HepG2 (cell line): Measurements from ENCODE around the gene GCLC. TPM values are rescaled to one million over a fixed set of nuclear protein-coding genes. Genes with fewer than 3 reads are reported as not detected.

Source experiments
- ATAC-seq: fragments of 200-7000 bp; cut with Tn5 transposase; 3 replicates; pipeline ENCODE4 v1.9.1; 2020; ENCODE audit warnings: mild to moderate bottlenecking, moderate library complexity
- BruUV-seq: library from RNA; stranded (reverse); fragments of 400-500 nt; replicated peaks from 2 replicates; lab custom pipeline; 2021; lab: Mats Ljungman, UMichigan
- CTCF ChIA-PET: fragments of 300-600 bp; formaldehyde crosslinking; extraction: SDS; loops from one replicate; lab custom pipeline; 2021; ENCODE audit warnings: low total read pairs, inconsistent platforms, low intra/inter-chr PET ratio; lab: Yijun Ruan, JAX
- POLR2A ChIA-PET: fragments of 350-600 bp; sonication (Branson Sonifier 250); formaldehyde crosslinking; loops from one replicate; lab custom pipeline; 2020; ENCODE audit warnings: antibody characterized with exemption, inconsistent platforms; lab: Yijun Ruan, JAX
- DNase-seq: peaks from one replicate; pipeline ENCODE4 v3.0.0-alpha.2; 2015; ENCODE audit warnings: low spot score
- FAIRE-seq: peaks from 3 replicates; lab custom pipeline; 2011; peaks lifted over from hg19 to GRCh38; lab: Jason Lieb, UNC
- H2AFZ ChIP-seq: one replicate; pipeline ENCODE4 v1.6.1; 2011; ENCODE audit warnings: low read length, inconsistent platforms
- H3K27ac ChIP-seq: fragments of 300-600 bp; 3 replicates; pipeline ENCODE4 v1.8.0; 2011; ENCODE audit warnings: mixed run types, mild to moderate bottlenecking, mixed read lengths, low read length, inconsistent platforms; ENCODE audit not compliant: insufficient read depth; ENCODE audit errors: extremely low read length
- H3K27me3 ChIP-seq, 2 experiments: fragments of 200-600 bp in 1 of 2; 2 replicates in 1 of 2; 3 replicates in 1 of 2; pipeline versions ENCODE4 v1.6.0 to v1.8.0; 2011; ENCODE audit warnings: low read length in 2 of 2, mild to moderate bottlenecking in 2 of 2, moderate library complexity in 2 of 2, inconsistent platforms in 1 of 2; ENCODE audit not compliant: insufficient read depth in 2 of 2, control insufficient read depth in 1 of 2
- H3K36me3 ChIP-seq, 2 experiments: fragments of 200-600 bp in 1 of 2; replicated peaks in 1 of 2; 2 replicates in 1 of 2; 3 replicates in 1 of 2; pipeline versions ENCODE4 v1.5.1 to v1.8.0; 2011; ENCODE audit warnings: low read length in 2 of 2, inconsistent platforms in 1 of 2; ENCODE audit not compliant: insufficient read depth in 2 of 2, control insufficient read depth in 1 of 2
- H3K4me1 ChIP-seq: 2 replicates; pipeline ENCODE4 v1.5.1; 2012; ENCODE audit warnings: low read length, inconsistent platforms; ENCODE audit not compliant: insufficient read depth
- H3K4me2 ChIP-seq: 2 replicates; pipeline ENCODE4 v1.6.0; 2011; ENCODE audit warnings: low read depth, low read length, inconsistent platforms
- H3K4me3 ChIP-seq, 3 experiments: fragments of 200-600 bp in 1 of 3; sonication (generic), shearing (Covaris generic) in 1 of 3; replicated peaks in 1 of 3; 2 replicates each; pipeline ENCODE4 v1.5.1; 2011 to 2016; ENCODE audit warnings: low read length in 3 of 3, inconsistent platforms in 2 of 3, low read depth in 2 of 3, mild to moderate bottlenecking in 2 of 3, control low read depth in 1 of 3, mixed read lengths in 1 of 3; ENCODE audit not compliant: insufficient read depth in 1 of 3
- H3K79me2 ChIP-seq: one replicate; pipeline ENCODE4 v1.6.1; 2011; ENCODE audit warnings: low read length, inconsistent platforms; ENCODE audit not compliant: insufficient read depth
- H3K9ac ChIP-seq: 2 replicates; pipeline ENCODE4 v1.6.0; 2011; ENCODE audit warnings: mild to moderate bottlenecking, low read depth, low read length, inconsistent platforms; ENCODE audit not compliant: insufficient read depth
- H3K9me3 ChIP-seq: 2 replicates; pipeline ENCODE4 v1.5.1; 2012; ENCODE audit warnings: mild to moderate bottlenecking, low read length
- H4K20me1 ChIP-seq: 2 replicates; pipeline ENCODE4 v1.6.0; 2011; ENCODE audit warnings: inconsistent platforms, mild to moderate bottlenecking, low read length, moderate library complexity; ENCODE audit not compliant: insufficient read depth
- EEA1 ChIP-seq: sonication (generic); formaldehyde crosslinking; IDR thresholded peaks from 2 replicates; pipeline ENCODE4 v1.5.1; 2020; ENCODE audit warnings: mild to moderate bottlenecking, missing genetic modification reagents, borderline replicate concordance
- MED13 ChIP-seq: sonication (generic); formaldehyde crosslinking; IDR thresholded peaks from 2 replicates; pipeline ENCODE4 v1.5.0; 2020; ENCODE audit warnings: missing genetic modification reagents
- ZMYM2 ChIP-seq: sonication (generic); formaldehyde crosslinking; IDR thresholded peaks from 2 replicates; pipeline ENCODE4 v1.8.0; 2022; ENCODE audit warnings: mild to moderate bottlenecking, missing genetic modification reagents
- ZNF44 ChIP-seq: sonication (generic); formaldehyde crosslinking; IDR thresholded peaks from 2 replicates; pipeline ENCODE4 v1.5.1; 2020; ENCODE audit warnings: mild to moderate bottlenecking, missing genetic modification reagents
- ZNF605 ChIP-seq: sonication (generic); formaldehyde crosslinking; IDR thresholded peaks from 2 replicates; pipeline ENCODE4 v1.8.0; 2022; ENCODE audit warnings: mild to moderate bottlenecking, missing genetic modification reagents
- WGBS: methylation state at CpG from one replicate; pipeline ENCODE4 v1.1.6; 2017; ENCODE audit warnings: low lambda C conversion rate; 5-methylcytosine and 5-hydroxymethylcytosine counted together
- in situ Hi-C: cut with HindIII; loops from 2 replicates; pipeline ENCODE4 v1.10.0; 2017; ENCODE audit warnings: low pct_unique_long_range_greater_than_20kb; ENCODE audit not compliant: extremely low pct_ligation_motif_present
- intact Hi-C: fragments of 100-400 bp; cut with micrococcal nuclease; formaldehyde crosslinking; loops from one replicate; pipeline ENCODE4 v1.10.0; 2022; ENCODE audit not compliant: unreplicated experiment
- polyA plus RNA-seq, 8 experiments: library from polyadenylated mRNA; depleted of rRNA in 3 of 8; stranded (reverse) in 7 of 8; unstranded in 1 of 8; fragments of >200 nt; fragmentation: Illumina TruSeq in 4 of 8; extraction: Trizol in 4 of 8; gene quantifications; 2 replicates each; pipeline versions ENCODE4 v1.2.1 to v1.2.3, GENCODE V29; 2011 to 2016; ENCODE audit warnings: low read depth in 4 of 8, missing spikeins in 1 of 8, mixed read lengths in 1 of 8; ENCODE audit not compliant: insufficient read depth in 1 of 8
- total RNA-seq, 5 experiments: library from RNA; depleted of rRNA; stranded (reverse); fragments of >200 nt; fragmentation: Illumina TruSeq; extraction: Trizol; gene quantifications; 2 replicates each; pipeline ENCODE4 v1.2.3, GENCODE V29; 2016; ENCODE audit warnings: low read depth in 1 of 5
- TF ChIP-seq, protein P1 (sequence below): fragments of 450-650 bp; IDR thresholded peaks from 2 replicates; pipeline ENCODE4 v1.6.1; 2017; ENCODE audit warnings: mild to moderate bottlenecking

Gene GCLC
- total and polyA plus RNA-seq, 2 of the 13 experiments (the other 11 are each of a cell fraction or from before 2014, with no cell fraction given), result 35.3 to 84.6 TPM

GRCh38 chr6:53591873-53592272 lies 47.0 kb upstream of the GCLC start:
- in situ Hi-C loops, result no loop called here
- FAIRE-seq, result no peak
- POLR2A ChIA-PET, result no interaction called here

DNA sequence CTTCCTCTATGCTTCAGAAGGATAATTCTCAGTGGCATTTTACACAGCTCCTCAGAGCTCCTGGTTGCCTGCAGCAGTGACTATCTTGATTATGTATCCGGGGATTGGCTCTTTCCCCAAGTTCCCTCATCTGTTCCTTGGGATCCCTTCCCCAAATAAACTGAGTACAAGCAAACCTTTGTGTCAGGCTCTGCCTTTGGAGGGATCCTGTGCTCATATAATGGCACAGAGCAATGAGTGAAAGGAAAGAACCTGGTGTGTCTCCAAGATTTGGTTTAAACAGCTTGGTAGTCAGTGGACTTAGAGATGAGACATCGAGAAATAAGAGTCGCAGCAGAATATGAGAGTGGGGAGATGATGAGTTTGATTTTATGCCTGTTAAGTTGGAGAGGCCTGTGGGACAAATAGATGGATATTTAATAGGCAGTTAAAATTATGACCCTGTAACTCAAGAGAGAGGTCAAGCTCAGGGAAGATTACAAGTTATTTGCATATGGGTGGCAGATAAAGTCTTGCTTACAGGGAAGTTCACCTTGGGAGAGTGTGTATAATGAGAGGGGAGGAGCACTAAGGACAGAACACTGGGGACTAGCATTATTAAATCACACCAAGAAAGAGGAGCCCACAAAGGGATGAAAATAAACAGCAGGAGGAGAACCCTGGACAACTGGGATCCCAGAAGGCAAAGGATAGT lies 44.1 kb upstream of the GCLC start:
- DNase-seq, result no peak
- no peak for TF ChIP-seq ZMYM2 (CRISPR knock-in tag)
- TF ChIP-seq, protein P1, sequence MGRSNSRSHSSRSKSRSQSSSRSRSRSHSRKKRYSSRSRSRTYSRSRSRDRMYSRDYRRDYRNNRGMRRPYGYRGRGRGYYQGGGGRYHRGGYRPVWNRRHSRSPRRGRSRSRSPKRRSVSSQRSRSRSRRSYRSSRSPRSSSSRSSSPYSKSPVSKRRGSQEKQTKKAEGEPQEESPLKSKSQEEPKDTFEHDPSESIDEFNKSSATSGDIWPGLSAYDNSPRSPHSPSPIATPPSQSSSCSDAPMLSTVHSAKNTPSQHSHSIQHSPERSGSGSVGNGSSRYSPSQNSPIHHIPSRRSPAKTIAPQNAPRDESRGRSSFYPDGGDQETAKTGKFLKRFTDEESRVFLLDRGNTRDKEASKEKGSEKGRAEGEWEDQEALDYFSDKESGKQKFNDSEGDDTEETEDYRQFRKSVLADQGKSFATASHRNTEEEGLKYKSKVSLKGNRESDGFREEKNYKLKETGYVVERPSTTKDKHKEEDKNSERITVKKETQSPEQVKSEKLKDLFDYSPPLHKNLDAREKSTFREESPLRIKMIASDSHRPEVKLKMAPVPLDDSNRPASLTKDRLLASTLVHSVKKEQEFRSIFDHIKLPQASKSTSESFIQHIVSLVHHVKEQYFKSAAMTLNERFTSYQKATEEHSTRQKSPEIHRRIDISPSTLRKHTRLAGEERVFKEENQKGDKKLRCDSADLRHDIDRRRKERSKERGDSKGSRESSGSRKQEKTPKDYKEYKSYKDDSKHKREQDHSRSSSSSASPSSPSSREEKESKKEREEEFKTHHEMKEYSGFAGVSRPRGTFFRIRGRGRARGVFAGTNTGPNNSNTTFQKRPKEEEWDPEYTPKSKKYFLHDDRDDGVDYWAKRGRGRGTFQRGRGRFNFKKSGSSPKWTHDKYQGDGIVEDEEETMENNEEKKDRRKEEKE, result no peak
- no peak for TF ChIP-seq ZNF605 (CRISPR knock-in tag)
- TF ChIP-seq ZNF44, result no peak
- TF ChIP-seq, all 625 proteins: peak for 0
- no peak overlapping the region for H3K9ac ChIP-seq
- H3K27ac ChIP-seq, result no peak overlapping the region
- no peaks in the 10 kb centered on the region for H3K9me3 ChIP-seq
- no peak overlapping the region for H3K4me3 ChIP-seq
- intact Hi-C loops (no loop called here), in situ Hi-C loops (no loop called here)
- ChIA-PET CTCF (no interaction called here), POLR2A (no interaction called here)
- no peaks in the 10 kb centered on the region for H3K36me3 ChIP-seq
- H3K4me2 ChIP-seq, result no peak overlapping the region
- no peaks in the 10 kb centered on the region for H3K79me2 ChIP-seq
- H3K27me3 ChIP-seq, result no peaks in the 10 kb centered on the region
- no peaks in the 10 kb centered on the region for H4K20me1 ChIP-seq
- no peak overlapping the region for H2AFZ ChIP-seq
- no peak for FAIRE-seq
- no TSS peak for BruUV-seq
- no peaks in the 10 kb centered on the region for H3K4me1 ChIP-seq
- 80% methylated on average over 3 of the region's 3 CpGs for WGBS
- no peak for ATAC-seq

More at GRCh38 chr6:53591873-53592272, 47.0 kb upstream of the GCLC start:
- TF ChIP-seq EEA1, result no peak
- no peak for TF ChIP-seq MED13 (CRISPR knock-in tag)
- Histone ChIP-seq H3K4me2 (no peak overlapping the region), H3K27me3 (no peaks in the 10 kb centered on the region), H3K36me3 (no peaks in the 10 kb centered on the region), H3K4me3 (no peak overlapping the region), H2AFZ (no peak overlapping the region), H3K27ac (no peak overlapping the region), H4K20me1 (no peaks in the 10 kb centered on the region), H3K9ac (no peak overlapping the region), H3K79me2 (no peaks in the 10 kb centered on the region), H3K9me3 (no peaks in the 10 kb centered on the region), H3K4me1 (no peaks in the 10 kb centered on the region)
- CTCF ChIA-PET, result no interaction called here
- no TSS peak for BruUV-seq
- ATAC-seq, result no peak
- DNase-seq, result no peak
- intact Hi-C loops, result no loop called here
